Heart right ventricle (tissue), 16 donors: Measurements from ENCODE around the gene ZNF813. TPM values are rescaled to one million over a fixed set of nuclear protein-coding genes. Genes with fewer than 3 reads are reported as not detected.
A peak's percentile ranks its signal among the peaks of the same experiment; 100 is the strongest.

Source experiments
- ATAC-seq, 8 donors: fragments of 200-7000 bp; cut with Tn5 transposase; one replicate each; pipeline ENCODE4 v1.9.1; 2020; ENCODE audit warnings: mild to moderate bottlenecking in 8 of 8, moderate library complexity in 8 of 8, moderate number of reproducible peaks in 1 of 8
- DNase-seq, 2 donors: peaks; one replicate each; pipeline ENCODE4 v3.0.0-alpha.2; 2020
- H3K27ac ChIP-seq, 10 donors: fragments of 200-600 bp; sonication (generic) in 2 of 10; one replicate each; pipeline versions ENCODE4 v1.5.0 to v1.8.0; 2020 to 2022; ENCODE audit warnings: mild to moderate bottlenecking in 3 of 10
- H3K27me3 ChIP-seq, 7 donors: fragments of 200-600 bp; one replicate each; pipeline ENCODE4 v1.8.0; 2021 to 2022; ENCODE audit warnings: mild to moderate bottlenecking in 2 of 7
- H3K36me3 ChIP-seq, 9 donors: fragments of 200-600 bp; sonication (generic) in 1 of 9; one replicate each; pipeline versions ENCODE4 v1.5.0 to v1.8.0; 2020 to 2022; ENCODE audit warnings: mild to moderate bottlenecking in 2 of 9
- H3K4me1 ChIP-seq, 9 donors: fragments of 200-600 bp; sonication (generic) in 1 of 9; one replicate each; pipeline versions ENCODE4 v1.5.0 to v1.8.0; 2020 to 2022; ENCODE audit warnings: mild to moderate bottlenecking in 4 of 9
- H3K4me3 ChIP-seq, 10 donors: fragments of 200-600 bp; sonication (generic) in 2 of 10; one replicate each; pipeline versions ENCODE4 v1.5.0 to v1.8.0; 2020 to 2022; ENCODE audit warnings: mild to moderate bottlenecking in 7 of 10, moderate library complexity in 2 of 10
- H3K9me3 ChIP-seq, 11 donors: fragments of 200-600 bp in 10 of 11; sonication (generic) in 2 of 11; one replicate each; pipeline versions ENCODE4 v1.5.0 to v1.8.0; 2013 to 2022; ENCODE audit warnings: mild to moderate bottlenecking in 2 of 11, control low read depth in 1 of 11, moderate library complexity in 1 of 11
- WGBS, 2 donors: extraction: QIAGEN DNeasy Blood & Tissue Kit; methylation state at CpG; one replicate each; pipeline ENCODE4 v1.1.7; 2013; ENCODE audit warnings: inconsistent platforms in 1 of 2; 5-methylcytosine and 5-hydroxymethylcytosine counted together
- intact Hi-C, 10 donors: fragments of 100-400 bp; cut with DNase I; formaldehyde crosslinking; loops; one replicate each; pipeline versions ENCODE4 v1.11.1 to v1.14.2; 2022
- polyA plus RNA-seq, 2 donors: library from polyadenylated mRNA; stranded (reverse); fragments of 200-250 nt; gene quantifications; one replicate each; pipeline ENCODE4 v1.2.3, GENCODE V29; 2013
- total RNA-seq, 10 donors: library from RNA; stranded (reverse); fragmentation: NEBNext Ultra II Directional in 3 of 10; extraction: Animal tissue kit (Norgen Biotek cat#: 25700) in 3 of 10; gene quantifications; one replicate each; pipeline versions ENCODE4 v1.2.1 to v1.2.4, GENCODE V29; 2021 to 2023
- TF ChIP-seq, protein P1 (sequence below), 9 donors: fragments of 200-600 bp; sonication (generic) in 2 of 9; IDR thresholded peaks; one replicate each; pipeline versions ENCODE4 v1.5.0 to v1.8.0; 2021 to 2022; ENCODE audit warnings: antibody characterized with exemption in 9 of 9, mild to moderate bottlenecking in 5 of 9, moderate library complexity in 1 of 9
- donor health status: Arrhythmogenic right ventricular cardiomyopathy.
- donor health status: ischemic (EF 13 %, LVEDD 7.1; RV severe dilation, severe dysfunction).
- donor health status: healthy with polysubstance abuse.
- donor health status: DM: no; HTN: yes; CAD: no.
- donor health status: DM: no; HTN: no; CAD: no.
- donor health status: ischemic (EF 25% LVEDD 6.9; RV normal size, moderate dysfunction).
- donor health status: ischemic (EF 25% LVEDD 5.7; RV mildly dilated, moderate dysfunction).
- donor health status: healthy.
- donor health status: DM: yes; HTN: yes; CAD: no.
- donor health status: Ischemic cardiomyopathy.
- donor health status: ischemic (EF 35%, LVEDD 5.7; RV mildly dilated, moderate dysfunction).
- donor health status: nonischemic (EF 11% LVEDD 7.7; RV severe dilation, severe dysfunction).
- donor health status: DM: yes; HTN: yes; CAD: no.
- donor health status: PGD.
- donor health status: ischemic (EF 29% LVEDD 5.4; RV normal size, mild dysfunction).
- donor health status: nonischemic (EF 23%, LVEDD 6.1; RV moderate dilation, normal function).

The ZNF813 gene
- total and polyA plus RNA-seq, 12 donors: 0.61 to 1.8 (median 1.1) TPM

GRCh38 chr19:53521373-53522202 lies 54.1 kb downstream of the ZNF813 start:
- Histone ChIP-seq H3K9me3 (peaks cover 0 to 36% (median 10%) of the 10 kb centered on the region in 11 donors), H3K27me3 (no peaks in the 10 kb centered on the region), H3K4me1 (peaks cover 0 to 25% (median 14%) of the 10 kb centered on the region in 9 donors), H3K4me3 (peak overlapping the region in 9 of 10 donors; percentile 38 to 73 (median 54)), H3K27ac (peak overlapping the region in 2 of 10 donors; percentile 82 to 85), H3K36me3 (no peaks in the 10 kb centered on the region)
- ATAC-seq (no peak), DNase-seq (no peak)
- TF ChIP-seq, protein P1, sequence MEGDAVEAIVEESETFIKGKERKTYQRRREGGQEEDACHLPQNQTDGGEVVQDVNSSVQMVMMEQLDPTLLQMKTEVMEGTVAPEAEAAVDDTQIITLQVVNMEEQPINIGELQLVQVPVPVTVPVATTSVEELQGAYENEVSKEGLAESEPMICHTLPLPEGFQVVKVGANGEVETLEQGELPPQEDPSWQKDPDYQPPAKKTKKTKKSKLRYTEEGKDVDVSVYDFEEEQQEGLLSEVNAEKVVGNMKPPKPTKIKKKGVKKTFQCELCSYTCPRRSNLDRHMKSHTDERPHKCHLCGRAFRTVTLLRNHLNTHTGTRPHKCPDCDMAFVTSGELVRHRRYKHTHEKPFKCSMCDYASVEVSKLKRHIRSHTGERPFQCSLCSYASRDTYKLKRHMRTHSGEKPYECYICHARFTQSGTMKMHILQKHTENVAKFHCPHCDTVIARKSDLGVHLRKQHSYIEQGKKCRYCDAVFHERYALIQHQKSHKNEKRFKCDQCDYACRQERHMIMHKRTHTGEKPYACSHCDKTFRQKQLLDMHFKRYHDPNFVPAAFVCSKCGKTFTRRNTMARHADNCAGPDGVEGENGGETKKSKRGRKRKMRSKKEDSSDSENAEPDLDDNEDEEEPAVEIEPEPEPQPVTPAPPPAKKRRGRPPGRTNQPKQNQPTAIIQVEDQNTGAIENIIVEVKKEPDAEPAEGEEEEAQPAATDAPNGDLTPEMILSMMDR (IDR thresholded peaks at IDR 0.05): no peak
- intact Hi-C loops: loop anchor here in 1 of 10 donors (10.0 kb wide), 1 partner anchor 327 kb away; the partner anchor contains the start of gene ZNF665
- WGBS, 2 donors: 18 to 19% methylated on average over 33 of the region's 33 CpGs

DNA sequence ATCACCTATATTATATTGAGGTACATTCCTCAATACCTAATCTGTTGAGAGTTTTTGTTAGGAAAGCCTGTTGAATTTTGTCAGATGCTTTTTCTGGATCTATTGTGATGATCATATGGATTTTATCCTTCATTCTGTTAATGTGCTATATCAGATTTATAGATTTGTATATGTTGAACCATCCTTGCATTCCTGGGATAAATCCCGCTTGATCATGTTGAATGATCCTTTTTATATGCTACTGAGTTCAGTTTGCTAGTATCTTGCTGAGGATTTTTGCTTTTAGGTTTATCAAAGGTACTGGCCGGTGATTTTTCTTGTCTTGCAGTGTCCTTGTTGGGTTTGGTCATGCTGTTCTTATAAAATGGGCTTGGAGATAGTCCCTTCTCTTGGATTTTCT lies 58.4 kb downstream of the ZNF813 start:
- Histone ChIP-seq H3K36me3 (no peaks in the 10 kb centered on the region), H3K9me3 (peaks cover 0 to 25% (median 10%) of the 10 kb centered on the region in 11 donors), H3K4me3 (no peak overlapping the region), H3K4me1 (peaks cover 0 to 9% (median 6%) of the 10 kb centered on the region in 9 donors), H3K27ac (no peak overlapping the region), H3K27me3 (no peaks in the 10 kb centered on the region)
- ATAC-seq (no peak), DNase-seq (no peak)
- TF ChIP-seq, protein P1 (IDR thresholded peaks at IDR 0.05): no peak
- 99% methylated on average over 2 of the region's 2 CpGs for WGBS, 2 donors
- intact Hi-C loops: loop anchor here in 1 of 10 donors (10.0 kb wide), 1 partner anchor 331 kb away; the partner anchor contains the start of gene ZNF665

DNA sequence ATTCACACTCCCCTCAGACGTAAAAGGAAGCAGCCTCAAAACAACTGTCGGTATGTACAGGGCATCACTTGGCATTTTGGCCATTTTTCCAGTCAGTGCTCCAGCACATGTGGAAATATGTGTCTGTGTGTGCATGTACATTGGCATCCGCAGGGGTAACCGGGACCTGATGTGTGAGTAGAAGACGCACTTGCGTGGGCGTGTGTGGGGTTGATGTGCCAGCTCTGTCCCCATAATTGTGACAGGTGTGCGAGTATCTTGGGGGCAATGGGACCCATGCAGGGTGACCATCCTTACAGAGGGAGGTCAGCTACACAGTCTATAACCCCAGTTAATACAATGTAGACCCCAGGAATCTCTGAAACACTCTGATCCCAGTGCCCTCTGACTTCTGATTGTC lies 63.1 kb downstream of the ZNF813 start:
- 92 to 97% methylated on average over 8 of the region's 8 CpGs for WGBS, 2 donors
- ATAC-seq (no peak), DNase-seq (no peak)
- TF ChIP-seq, protein P1 (IDR thresholded peaks at IDR 0.05): no peak
- Histone ChIP-seq H3K27me3 (no peaks in the 10 kb centered on the region), H3K4me1 (no peaks in the 10 kb centered on the region), H3K9me3 (peaks cover 0 to 12% (median 7%) of the 10 kb centered on the region in 11 donors), H3K4me3 (no peak overlapping the region), H3K36me3 (no peaks in the 10 kb centered on the region), H3K27ac (no peak overlapping the region)
- intact Hi-C loops: no loop called here

DNA sequence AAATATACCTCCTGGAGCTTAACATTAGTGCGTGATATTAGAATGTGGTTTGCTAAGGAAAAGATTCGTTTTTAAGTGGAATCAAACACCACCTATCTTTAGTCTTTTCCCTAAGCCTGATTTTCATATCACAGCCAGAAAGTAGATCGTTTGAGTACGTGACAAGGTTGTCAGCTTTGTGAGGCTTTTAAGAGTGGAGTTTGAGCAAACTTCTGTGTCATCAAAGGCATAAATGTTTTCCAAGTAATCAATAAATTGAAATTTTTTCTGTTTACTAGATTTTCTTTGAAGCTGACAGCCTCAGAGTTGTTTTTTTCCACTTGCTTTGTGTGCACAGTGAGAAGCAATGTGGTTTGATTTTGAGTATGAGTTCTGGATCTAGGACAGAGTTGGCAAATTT lies 63.9 kb downstream of the ZNF813 start:
- WGBS, 2 donors: 86 to 92% methylated on average over 4 of the region's 4 CpGs
- DNase-seq (no peak), ATAC-seq (no peak)
- Histone ChIP-seq H3K27ac (no peak overlapping the region), H3K36me3 (no peaks in the 10 kb centered on the region), H3K4me3 (no peak overlapping the region), H3K4me1 (no peaks in the 10 kb centered on the region), H3K27me3 (no peaks in the 10 kb centered on the region), H3K9me3 (peaks cover 0 to 4% (median 0%) of the 10 kb centered on the region in 11 donors)
- intact Hi-C loops: no loop called here
- TF ChIP-seq, protein P1 (IDR thresholded peaks at IDR 0.05): no peak
